NCI-H1694 treated with DMSO at 0.1 percent for 48 hours (cell line): ENCODE results near the gene KDM4D.
"Not testable (repeated sequence)": the region's sequence is repeated elsewhere in the genome, so short reads cannot be mapped to it uniquely, and the experiment has no call there.

ENCODE experiments used
- DNase-seq: peaks from one replicate; lab custom pipeline; 2025; lab: John Stamatoyannopoulos, UW

The KDM4D gene

GRCh38 chr11:95033051-95033450 lies 59.5 kb downstream of the KDM4D start:
- no peak for DNase-seq

- DNase-seq, result no peak
Observed at GRCh38 chr11:95035316-95035715, 61.8 kb downstream of the KDM4D start.

- not testable (repeated sequence) for DNase-seq
Observed at GRCh38 chr11:95037356-95038035, 64.0 kb downstream of the KDM4D start.

- no peak for DNase-seq
Observed at GRCh38 chr11:95042239-95042638, 68.7 kb downstream of the KDM4D start.

GRCh38 chr11:95042906-95043305 lies 69.4 kb downstream of the KDM4D start:
- no peak for DNase-seq

- no peak for DNase-seq
Observed at GRCh38 chr11:95044010-95044409, 70.5 kb downstream of the KDM4D start.

GRCh38 chr11:95045812-95046211 lies 72.3 kb downstream of the KDM4D start:
- DNase-seq, result no peak
